Midbrain (tissue), 1 donor: Measurements from ENCODE around the gene RPTN.

Source experiments
- DNase-seq: peaks from one replicate; lab custom pipeline; 2025; lab: John Stamatoyannopoulos, UW

Gene RPTN

DNA sequence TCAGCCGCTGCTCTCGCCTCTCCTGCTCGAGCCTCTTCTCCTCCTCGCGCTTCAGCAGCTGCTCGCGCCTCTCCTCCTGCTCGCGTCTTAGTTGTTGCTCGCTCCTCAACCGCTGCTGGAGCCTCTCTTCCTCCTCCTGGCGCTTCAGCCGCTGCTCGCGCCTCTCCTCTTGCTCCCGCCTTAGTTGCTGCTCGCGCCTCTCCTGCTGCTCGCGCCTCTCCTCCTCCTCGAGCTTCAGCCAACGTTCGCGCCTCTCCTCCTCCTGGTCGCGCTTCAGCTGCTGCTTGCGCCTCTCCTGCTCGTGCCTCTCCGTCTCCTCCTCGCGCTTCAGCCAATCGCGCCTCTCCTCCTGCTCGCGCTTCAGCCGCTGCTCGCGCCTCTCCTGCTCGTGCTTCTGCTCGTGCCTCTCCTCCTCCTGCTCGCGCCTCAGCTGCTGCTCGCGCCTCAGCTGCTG lies 47.5 kb downstream of the RPTN start:
- no peak for DNase-seq

DNA sequence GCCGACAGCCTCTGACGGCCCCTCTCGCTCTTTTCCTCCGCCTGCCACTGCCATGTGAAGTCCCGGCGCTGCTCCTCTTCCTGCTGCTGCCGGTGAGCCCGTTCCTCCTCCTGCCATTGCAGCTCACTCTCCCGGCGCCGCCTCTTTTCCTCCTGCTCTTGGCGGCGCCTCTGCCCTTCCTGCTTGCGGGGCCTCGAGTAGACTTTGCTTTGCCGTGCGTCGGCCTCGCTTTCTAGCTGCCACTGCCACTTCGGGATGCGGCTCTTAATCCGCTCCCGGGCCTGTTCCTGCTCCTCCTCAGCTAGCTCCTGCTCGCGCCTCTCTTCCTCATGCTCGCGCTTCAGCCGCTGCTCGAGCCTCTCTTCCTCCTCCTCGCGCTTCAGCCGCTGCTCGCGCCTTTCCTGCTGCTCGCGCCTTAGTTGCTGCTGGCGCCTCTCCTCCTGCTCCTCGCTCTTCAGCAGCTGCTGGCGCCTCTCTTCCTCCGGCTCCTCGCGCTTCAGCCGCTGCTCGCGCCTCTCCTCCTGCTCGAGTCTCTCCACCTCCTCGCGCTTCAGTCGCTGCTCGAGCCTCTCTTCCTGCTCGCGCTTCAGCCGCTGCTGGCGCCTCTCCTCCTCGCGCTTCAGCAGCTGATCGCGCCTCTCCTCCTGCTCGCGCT lies 48.0 kb downstream of the RPTN start:
- no peak for DNase-seq

DNA sequence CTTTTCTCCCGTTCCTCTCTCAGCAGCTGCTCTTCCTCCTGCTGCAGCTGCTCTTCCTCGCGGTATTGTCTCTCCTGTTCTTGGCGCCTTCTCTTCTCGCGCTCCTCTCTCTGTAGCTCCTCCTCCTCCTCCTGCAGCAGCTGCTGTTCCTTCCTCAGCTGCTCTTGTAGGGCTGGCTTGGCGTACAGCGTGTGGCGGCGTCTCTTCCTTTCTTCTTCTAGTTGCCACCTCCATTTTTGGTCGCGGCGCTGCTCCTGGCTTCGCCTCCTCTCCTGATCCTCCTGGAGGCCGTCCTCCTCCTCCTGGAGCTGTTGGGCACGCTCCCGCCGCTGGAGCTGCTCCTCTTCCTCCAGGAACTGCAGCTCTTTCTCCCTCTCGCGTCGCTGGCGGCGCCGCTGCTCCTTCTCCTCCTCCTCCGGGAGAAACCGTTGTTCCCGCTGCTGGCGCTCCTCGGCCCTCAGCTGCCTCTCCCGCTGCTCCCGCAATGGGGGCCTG lies 48.6 kb downstream of the RPTN start:
- no peak for DNase-seq

DNA sequence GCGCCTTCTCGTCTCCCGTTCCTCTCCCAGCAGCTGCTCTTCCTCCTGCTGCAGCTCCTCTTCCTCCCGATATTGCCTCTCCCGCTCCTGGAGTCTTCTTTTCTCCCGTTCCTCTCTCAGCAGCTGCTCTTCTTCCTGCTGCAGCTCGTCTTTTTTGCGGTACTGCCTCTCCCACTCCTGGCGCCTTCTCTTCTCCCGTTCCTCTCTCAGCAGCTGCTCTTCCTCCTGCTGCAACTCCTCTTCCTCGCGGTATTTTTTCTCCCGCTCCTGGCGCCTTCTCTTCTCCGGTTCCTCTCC lies 49.1 kb downstream of the RPTN start:
- no peak for DNase-seq

DNA sequence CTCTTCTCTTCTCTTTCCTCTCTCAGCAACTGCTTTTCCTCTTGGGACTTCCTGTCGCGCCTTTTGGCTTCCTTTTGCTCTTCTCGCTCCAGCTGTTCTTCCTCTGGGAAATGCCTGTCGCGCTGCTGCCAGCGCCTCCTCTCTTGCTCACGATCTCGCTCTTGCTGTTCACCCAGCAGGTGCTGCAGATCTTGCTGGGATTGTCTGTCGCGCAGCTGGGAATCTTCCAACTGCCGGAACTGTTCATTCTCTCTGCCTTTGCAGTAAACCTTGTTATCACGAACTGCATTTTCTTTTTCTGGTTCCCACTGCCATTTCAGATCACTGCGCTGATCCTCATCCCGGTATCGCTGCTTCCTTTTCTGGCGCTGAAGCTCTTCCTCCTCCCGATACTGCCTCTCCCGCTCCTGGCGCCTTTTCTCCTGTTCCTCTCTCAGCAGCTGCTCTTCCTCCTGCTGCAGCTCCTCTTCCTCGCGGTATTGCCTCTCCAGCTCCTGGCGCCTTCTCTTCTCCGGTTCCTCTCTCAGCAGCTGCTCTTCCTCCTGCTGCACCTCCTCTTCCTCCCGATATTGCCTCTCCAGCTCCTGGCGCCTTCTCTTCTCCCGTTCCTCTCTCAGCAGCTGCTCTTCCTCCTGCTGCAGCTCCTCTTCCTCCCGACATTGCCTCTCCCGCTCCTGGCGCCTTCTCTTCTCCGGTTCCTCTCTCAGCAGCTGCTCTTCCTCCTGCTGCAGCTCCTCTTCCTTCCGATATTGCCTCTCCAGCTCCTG lies 49.6 kb downstream of the RPTN start:
- no peak for DNase-seq

DNA sequence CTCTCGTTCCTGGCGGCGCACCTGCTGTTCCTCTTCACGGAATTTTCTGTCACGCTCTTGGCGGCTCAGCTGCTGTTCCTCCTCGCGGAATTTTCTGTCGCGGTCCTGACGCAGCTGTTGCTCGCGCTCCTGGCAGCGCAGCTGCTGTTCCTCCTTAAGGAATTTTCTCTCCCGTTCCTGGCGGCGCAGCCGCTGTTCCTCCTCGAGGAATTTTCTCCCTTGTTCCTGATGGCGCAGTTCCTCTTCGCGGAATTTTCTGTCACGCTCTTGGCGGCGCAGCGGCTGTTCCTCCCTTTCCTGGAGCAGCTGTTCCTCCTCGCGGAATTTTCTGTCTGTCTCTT lies 50.2 kb downstream of the RPTN start:
- no peak for DNase-seq

DNA sequence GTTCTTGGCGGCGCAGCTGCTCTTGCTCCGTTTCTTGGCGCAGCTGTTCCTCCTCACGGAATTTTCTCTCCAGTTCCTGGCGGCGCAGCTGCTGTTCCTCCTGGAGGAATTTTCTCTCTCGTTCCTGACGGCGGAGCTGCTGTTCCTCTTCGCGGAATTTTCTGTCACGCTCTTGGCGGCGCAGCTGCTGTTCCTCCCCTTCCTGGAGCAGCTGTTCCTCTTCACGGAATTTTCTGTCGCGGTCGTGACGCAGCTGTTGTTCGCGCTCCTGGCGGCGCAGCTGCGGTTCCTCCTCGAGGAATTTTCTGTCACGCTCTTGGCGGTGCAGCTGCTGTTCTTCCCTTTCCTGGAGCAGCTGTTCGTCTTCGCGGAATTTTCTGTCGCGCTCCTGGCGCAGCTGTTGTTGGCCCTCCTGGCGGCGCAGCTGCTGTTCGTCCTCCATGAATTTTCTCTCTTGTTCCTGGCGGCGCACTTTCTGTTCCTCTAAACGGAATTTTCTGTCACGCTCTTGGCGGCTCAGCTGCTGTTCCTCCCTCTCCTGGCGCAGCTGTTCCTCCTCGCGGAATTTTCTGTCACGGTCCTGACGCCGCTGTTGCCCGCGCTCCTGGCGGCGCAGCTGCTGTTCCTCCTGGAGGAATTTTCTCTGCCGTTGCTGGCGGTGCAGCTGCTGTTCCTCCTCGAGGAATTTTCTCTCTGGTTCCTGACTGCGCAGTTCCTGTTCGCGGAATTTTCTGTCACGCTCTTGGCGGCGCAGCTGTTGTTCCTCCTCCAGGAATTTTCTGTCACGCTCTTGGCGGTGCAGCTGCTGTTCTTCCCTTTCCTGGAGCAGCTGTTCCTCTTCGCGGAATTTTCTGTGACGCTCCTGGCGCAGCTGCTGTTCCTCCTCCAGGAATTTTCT lies 50.8 kb downstream of the RPTN start:
- no peak for DNase-seq

DNA sequence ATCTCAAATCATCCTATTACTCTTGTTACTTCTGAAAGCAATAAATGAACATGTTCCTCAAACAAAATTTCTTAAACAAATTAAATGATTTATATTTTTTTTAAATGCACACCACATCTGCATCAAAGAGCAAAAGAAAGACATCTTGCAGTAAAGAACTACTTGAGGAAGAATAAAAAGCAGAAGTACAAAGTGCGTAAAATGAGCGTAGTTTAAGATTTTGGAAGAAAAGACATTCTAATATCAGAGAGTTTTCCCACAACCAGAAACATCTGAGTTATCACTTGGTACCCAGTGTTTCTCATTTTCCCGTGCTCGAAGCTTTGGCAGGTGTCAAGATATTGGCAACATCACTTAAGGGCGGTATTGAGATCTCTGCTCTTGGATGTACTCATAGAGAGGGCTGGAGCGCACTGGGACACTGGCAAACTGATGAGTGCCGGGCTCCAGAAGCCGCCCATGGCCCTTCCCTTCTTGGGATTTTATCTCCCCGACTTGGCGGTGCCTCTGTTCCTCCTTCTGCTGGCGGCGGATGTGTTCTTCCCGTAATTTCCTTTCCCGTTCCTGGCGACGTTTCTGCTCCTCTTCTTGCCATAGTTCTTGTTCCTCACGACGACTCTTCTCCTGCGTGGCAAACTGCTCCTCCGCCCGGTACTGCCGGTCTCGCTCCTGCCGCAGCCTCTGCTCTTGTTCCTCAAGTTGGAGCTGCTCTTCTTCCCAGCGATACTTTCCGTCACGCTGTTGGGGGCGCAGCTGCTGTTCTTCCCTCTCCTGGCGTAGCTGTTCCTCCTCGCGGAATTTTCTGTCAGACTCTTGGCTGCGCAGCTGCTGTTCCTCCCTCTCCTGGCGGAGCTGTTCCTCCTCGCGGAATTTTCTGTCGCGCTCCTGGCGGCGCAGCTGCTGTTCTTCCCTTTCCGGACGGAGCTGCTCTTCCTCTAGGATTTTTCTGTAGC lies 51.7 kb downstream of the RPTN start:
- DNase-seq, result no peak

DNA sequence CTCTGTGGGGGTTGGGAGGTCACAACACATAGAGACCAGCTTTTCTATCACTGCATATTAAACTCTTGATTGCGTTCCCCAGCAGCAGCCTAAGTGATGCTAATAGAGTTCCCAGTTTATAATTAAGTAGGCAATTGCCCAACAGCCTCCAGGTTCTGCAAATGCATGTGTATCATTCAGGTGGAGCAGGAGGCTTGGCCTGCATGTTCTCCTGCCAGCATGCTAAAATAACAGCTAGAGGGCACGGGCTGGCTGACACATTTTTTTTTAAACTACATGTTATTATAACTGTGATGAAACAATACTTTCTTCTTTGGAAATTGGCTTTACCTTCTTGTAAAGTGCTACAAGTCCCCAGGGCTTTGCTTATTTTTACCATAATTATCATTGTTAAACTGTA lies 54.2 kb downstream of the RPTN start:
- DNase-seq, result no peak
